A673 (cell line): ENCODE data around the gene MORC3.

Experiments
- CTCF ChIP-seq: fragments of 300-800, 200-600 bp; sonication (generic); conservative IDR thresholded peaks from 2 replicates; pipeline ENCODE4 v1.5.1; 2017; ENCODE audit warnings: low read depth, mild to moderate bottlenecking, antibody characterized with exemption, low read length, moderate library complexity, mixed read lengths
- EZH2 ChIP-seq: fragments of 200-600 bp; sonication (generic); IDR thresholded peaks from 2 replicates; pipeline ENCODE4 v1.6.1; 2017; ENCODE audit warnings: borderline replicate concordance, low read depth, mild to moderate bottlenecking, mixed read lengths, antibody characterized with exemption, low read length; ENCODE audit not compliant: poor library complexity, severe bottlenecking

- TF ChIP-seq CTCF (no peak), EZH2 (no peak)
Measured at GRCh38 chr21:36322083-36322424, 2.1 kb downstream of the MORC3 start.
